Inflammatory macrophage (primary cell): ENCODE results near the gene GNPDA1.
"Not testable (repeated sequence)": the region's sequence is repeated elsewhere in the genome, so short reads cannot be mapped to it uniquely, and the experiment has no call there.

ENCODE experiments used
- DNase-seq, 2 donors: peaks; one replicate each; pipeline ENCODE4 v3.0.0-alpha.2; 2020 to 2022
- total RNA-seq, 18 experiments: gene quantifications; one replicate each; lab custom pipeline; 2026; ENCODE audit warnings: mixed read lengths in 6 of 18, inconsistent platforms in 2 of 18; lab: John Stamatoyannopoulos, UW

Gene GNPDA1
- 23.2 to 142 (median 103) reads per million in 18 experiments for total RNA-seq

DNA sequence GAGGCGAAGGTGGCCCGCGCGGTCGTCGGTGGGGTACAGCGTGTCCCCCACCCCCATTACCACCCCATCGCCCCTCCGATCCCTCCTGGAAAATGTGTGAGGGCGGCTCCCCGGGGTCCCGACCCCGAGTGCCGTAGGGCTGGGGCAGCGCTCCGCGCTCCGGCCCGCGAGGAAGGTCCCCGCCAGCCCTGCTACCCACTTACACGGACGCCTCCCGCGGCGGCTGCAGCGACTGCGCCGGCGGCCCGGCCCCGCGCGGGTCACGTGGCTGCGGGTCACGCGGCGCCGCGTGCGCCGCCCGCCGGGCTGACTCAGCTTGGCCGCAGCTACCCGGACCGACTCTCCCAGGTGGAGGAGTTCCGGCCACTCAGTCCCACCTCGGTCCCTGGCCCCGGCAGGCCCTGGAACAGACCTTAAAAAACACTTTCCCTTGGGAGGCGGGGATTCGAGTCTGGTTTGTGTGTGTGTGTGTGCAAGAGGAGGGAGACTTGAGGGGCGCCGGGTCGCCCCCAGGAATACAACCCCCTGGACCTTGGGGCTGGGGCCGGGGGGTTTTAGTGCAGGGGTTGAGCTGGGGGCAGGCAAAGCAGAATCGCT is at the start of gene GNPDA1:
Gene GNPDA1, minus strand, starts transcription at position 236 of the 597 bp plus-strand sequence. CDS start 992 bp downstream, outside the sequence.
- DNase-seq = peak; percentile 83 to 92

DNA sequence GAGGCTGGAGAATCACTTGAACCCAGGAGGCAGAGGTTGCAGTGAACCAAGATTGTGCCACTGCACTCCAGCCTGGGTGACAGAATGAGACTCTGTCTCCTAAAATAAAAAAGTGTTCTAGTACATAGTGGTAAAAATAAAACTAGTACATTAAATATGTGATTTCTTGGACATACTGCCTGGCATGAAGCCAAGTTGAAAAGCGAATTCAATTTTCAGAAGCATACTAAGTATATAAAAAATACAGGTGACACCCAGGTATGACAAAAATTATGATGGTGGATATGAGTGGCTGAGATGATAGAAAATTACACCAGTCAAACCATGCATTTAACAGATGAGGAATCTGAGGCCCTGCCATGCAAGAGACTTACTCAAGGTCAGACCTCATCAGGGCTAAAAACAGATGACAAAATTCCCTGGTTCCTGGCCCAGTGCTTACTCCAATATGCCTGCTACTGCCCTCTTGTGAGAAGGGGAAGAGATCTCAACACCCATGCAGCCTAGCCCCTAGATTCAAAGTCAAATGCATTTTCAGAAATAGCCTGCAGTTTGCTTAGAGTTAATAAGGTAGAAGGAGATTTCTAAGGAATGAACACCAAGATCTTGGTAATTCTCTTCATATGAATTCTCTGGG is 46.6 kb upstream of the GNPDA1 start:
- DNase-seq = peak; percentile 70 to 72

DNA sequence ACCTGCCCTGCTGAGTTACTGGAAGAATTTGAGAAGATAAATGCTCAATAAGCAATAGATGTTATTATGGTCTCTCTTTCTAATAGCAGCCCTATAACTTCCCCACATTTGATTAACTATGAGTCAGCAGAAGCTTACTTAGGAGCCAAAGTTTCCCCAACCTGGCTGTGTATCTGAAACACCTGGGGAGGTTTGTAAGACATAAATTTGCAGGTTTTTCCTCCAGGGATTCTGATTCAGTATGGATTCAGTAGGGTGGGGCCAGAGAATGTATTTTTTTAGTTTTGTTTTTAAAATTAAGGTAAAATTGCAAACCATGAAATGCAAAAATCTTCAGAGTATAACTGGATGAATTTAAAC is 44.9 kb upstream of the GNPDA1 start:
- DNase-seq = no peak

GRCh38 chr5:142056816-142057696 is 44.2 kb upstream of the GNPDA1 start:
- no peak for DNase-seq

GRCh38 chr5:142055301-142055700 is 42.5 kb upstream of the GNPDA1 start:
- no peak for DNase-seq

GRCh38 chr5:142053426-142054151 is 40.8 kb upstream of the GNPDA1 start:
- peak; percentile 78 to 84 for DNase-seq

- DNase-seq = peak; percentile 22 to 51
These were observed 39.2 kb upstream of the GNPDA1 start for GRCh38 chr5:142052026-142052425.

DNA sequence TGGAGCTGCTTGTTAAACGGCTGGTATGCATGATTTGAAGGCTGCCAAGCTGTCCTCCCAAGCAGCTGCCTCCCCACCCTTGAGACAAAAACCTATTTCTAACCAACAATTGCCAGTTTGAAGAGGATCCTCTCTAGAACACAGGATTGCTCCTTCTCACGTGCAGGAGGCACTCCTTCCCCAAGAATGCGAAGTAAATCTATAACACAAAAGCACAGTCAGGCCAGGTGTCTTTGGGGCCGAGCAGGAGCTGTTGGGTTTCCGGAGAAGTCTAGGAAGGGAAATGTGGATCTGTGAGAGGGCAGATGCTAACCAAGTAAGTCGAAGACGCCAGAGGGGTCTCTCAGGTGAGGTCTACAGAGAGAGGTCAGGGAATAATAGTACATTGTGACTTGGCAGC is 35.4 kb upstream of the GNPDA1 start:
- no peak for DNase-seq

DNA sequence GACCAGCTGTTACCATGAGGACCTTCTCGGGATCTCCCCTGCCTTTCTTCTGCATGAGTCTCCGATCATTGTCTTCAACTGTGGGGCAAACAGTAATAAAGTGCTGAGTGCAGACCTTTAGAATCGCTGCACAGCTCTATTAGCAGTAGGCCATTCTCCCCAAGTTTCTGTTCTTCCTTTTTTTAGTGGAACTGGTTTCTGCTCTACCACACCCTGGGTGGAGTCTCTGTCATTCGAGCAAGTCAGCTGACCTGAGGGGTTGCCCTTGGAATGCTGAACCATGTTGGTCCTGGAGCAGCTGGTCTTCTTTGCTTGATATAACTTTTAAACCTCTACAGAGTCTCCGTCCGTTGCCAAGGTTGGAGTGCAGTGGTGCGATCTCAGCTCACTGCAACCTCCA is 33.4 kb upstream of the GNPDA1 start:
- peak; percentile 56 to 76 for DNase-seq

GRCh38 chr5:142040881-142041280 is 28.1 kb upstream of the GNPDA1 start:
- not testable (repeated sequence) for DNase-seq

GRCh38 chr5:142040285-142040684 is 27.5 kb upstream of the GNPDA1 start:
- no peak for DNase-seq

DNA sequence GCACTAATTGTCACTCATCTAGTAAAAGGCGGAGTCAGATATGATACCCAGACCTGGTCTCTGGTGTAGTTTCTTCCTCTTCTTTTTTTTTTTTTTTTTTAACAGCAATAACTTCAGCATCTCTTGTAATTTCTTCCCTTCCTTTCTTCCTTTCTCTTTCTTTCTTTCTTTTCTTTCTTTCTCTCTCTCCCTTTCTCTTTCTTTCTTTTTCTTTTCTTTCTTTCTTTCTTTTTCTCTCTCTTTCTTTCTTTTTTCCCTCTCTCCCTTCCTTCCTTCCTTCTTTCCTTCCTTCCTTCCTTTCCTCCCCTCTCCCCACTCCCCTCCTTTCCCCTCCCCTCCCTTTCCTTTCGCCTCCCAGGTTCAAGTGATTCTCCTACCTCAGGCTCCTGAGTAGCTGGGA is 25.9 kb upstream of the GNPDA1 start:
- no peak for DNase-seq

DNA sequence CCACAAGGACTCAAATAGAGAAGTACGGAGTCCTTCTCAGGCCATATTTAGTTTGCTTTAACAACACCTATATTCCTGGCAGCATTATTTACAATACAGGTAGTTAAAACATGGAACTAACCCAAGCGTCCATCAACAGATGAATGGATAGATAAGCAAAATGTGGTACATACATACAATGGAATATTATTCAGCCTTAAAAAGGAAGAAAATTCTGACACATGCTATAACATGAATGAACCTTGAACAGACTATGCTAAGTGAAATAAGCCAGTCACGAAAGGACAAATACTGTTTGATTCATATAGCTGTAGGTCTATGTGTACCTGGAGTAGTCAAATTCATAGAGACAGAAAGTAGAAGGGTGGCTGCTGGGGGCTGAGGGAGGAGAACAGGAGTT is 24.8 kb upstream of the GNPDA1 start:
- DNase-seq = not testable (repeated sequence)

DNA sequence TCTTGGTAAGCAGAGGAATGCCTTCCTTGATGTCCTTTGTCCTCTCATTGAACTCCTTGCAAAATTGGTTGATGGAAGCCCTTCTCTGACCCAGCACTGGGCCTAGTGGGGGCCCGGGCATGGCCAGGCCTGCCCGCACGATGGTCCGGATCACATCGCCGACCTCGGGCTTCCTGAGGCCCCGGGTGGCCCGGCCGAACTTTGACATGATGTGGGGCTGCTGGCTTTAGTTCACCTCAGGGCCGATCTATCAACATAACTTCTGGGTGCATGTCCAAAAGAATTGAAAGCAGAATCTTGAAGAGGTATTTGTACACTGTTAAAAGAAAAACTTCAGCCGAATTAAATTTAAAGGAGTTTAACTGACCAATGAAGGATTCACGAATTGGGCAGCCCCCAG is 24.1 kb upstream of the GNPDA1 start:
- no peak for DNase-seq

- DNase-seq = no peak
These were observed 22.2 kb upstream of the GNPDA1 start for GRCh38 chr5:142034994-142035393.

DNA sequence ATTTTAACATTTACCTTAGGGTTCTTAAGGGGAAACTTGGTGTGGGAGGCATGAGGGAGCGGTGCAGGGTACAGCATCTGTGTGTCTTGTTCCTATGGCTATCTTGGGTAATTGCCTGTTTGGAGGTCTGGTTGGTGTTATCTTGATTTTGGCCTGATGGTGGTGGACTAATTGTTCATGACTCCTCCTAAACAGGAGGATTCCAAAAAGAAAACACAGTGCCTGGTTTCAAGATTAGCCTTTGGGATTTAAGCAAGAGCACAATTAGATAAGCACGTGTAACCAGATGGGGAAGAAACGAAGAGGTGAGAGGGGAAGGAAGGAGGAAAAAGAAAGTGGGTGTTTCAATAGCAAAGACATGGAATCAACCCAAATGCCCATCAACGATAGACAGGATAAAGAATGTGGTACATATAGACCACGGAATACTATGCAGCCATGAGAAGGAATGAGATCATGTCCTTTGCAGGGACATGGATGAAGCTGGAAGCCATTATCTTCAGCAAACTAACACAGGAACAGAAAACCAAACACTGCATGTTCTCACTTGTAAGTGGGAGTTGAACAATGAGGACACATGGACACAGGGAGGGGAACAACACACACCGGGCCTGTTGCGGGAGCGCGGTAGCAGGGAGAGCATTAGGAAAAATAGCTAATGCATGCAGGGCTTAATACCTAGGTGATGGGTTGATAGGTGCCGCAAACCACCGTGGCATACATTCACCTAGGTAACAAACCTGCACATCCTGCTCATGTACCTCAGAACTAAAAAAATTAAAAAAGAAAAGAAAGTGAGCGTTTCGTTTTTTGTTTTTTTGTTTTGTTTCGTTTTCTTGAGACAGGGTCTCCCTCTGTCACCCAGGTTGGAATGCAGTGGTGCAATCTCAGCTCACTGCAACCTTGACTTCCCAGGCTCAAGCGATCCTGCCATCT is 21.1 kb upstream of the GNPDA1 start:
- DNase-seq = not testable (repeated sequence)

GRCh38 chr5:142032747-142033631 is 20.2 kb upstream of the GNPDA1 start:
- no peak for DNase-seq

DNA sequence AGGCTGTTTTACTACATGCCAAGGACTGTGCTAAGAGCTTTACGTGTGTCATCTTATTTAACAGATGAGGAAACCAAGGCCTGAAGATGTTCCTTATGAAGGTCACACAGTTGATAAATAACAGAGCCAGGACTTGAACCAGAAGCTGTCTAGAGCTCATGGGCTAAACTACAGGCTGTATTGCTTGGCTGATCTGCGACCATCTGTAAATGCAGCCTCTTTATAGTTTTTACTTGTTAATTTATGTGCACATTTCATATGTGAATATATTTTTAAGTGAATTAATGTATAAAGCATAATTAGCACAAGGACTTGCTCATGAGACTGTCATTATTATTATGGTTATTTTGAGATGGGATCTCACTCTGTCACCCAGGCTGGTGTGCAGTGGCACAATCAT is 19.3 kb upstream of the GNPDA1 start:
- DNase-seq = no peak

DNA sequence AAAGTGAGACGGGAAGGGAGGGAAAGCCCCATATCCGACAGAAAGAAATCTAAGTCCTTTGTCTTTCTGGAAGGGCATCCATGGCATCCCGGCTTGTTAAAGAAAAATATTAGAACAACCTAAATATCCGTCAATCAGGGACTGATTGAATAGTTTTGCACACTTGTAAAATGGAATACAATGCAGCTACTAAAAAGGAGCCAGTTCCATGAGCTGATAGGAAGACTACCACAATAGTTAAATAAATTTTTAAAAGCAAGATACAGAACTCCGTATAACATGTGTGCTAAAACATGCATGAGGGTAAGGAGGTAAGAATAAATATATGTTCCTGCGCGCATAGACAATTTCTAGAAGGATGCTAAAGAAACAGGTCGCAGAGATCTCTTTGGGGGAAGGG is 12.8 kb upstream of the GNPDA1 start:
- no peak for DNase-seq

GRCh38 chr5:142024771-142025304 is 12.0 kb upstream of the GNPDA1 start:
- DNase-seq = peak; percentile 96
